Common myeloid progenitor, CD34-positive (primary cell): Measurements from ENCODE around the gene TRPM6.

Source experiments
- CTCF ChIA-PET: fragments of 350-600 bp; sonication (Branson Sonifier 250); formaldehyde crosslinking; loops from one replicate; lab custom pipeline; 2021; ENCODE audit warnings: antibody characterized with exemption; lab: Charles Lee
- POLR2A ChIA-PET: fragments of 350-600 bp; sonication (Branson Sonifier 250); formaldehyde crosslinking; loops from one replicate; lab custom pipeline; 2021; ENCODE audit warnings: antibody characterized with exemption; lab: Charles Lee
- DNase-seq, 3 donors: peaks; one replicate each; pipeline versions ENCODE4 v3.0.0 to v3.0.0-alpha.2; 2013
- H3K27ac ChIP-seq, 2 experiments: 1 replicate in 1 of 2; 2 replicates in 1 of 2; pipeline ENCODE4 v1.7.0; 2013; ENCODE audit warnings: inconsistent platforms in 2 of 2, low read length in 2 of 2, mild to moderate bottlenecking in 2 of 2, low read depth in 1 of 2, moderate library complexity in 1 of 2; ENCODE audit not compliant: severe bottlenecking in 2 of 2, insufficient read depth in 1 of 2, poor library complexity in 1 of 2
- H3K27me3 ChIP-seq, 5 experiments: replicated peaks in 2 of 5; 1 replicate in 3 of 5; 2 replicates in 2 of 5; pipeline versions ENCODE4 v1.6.1 to v1.7.0; 2013; ENCODE audit warnings: low read length in 4 of 5, mild to moderate bottlenecking in 2 of 5, moderate library complexity in 2 of 5, inconsistent platforms in 1 of 5; ENCODE audit not compliant: insufficient read depth in 5 of 5, control insufficient read depth in 4 of 5
- H3K36me3 ChIP-seq, 4 experiments: 1 replicate in 2 of 4; 2 replicates in 2 of 4; pipeline versions ENCODE4 v1.6.1 to v1.7.0; 2013; ENCODE audit warnings: low read length in 3 of 4, control low read depth in 1 of 4, mild to moderate bottlenecking in 1 of 4; ENCODE audit not compliant: control insufficient read depth in 4 of 4, insufficient read depth in 4 of 4
- H3K4me1 ChIP-seq, 4 experiments: 1 replicate in 3 of 4; 2 replicates in 1 of 4; pipeline versions ENCODE4 v1.6.1 to v1.7.1; 2013; ENCODE audit warnings: low read length in 3 of 4, mild to moderate bottlenecking in 3 of 4, control low read depth in 1 of 4, inconsistent platforms in 1 of 4, moderate library complexity in 1 of 4; ENCODE audit not compliant: control insufficient read depth in 4 of 4, insufficient read depth in 4 of 4; ENCODE audit errors: control extremely low read depth in 1 of 4
- H3K4me3 ChIP-seq, 7 experiments: 1 replicate in 4 of 7; 2 replicates in 3 of 7; pipeline versions ENCODE4 v1.5.1 to v1.7.0; 2013; ENCODE audit warnings: mild to moderate bottlenecking in 7 of 7, low read length in 6 of 7, moderate library complexity in 6 of 7, inconsistent platforms in 2 of 7, low read depth in 2 of 7, control low read depth in 1 of 7; ENCODE audit not compliant: insufficient read depth in 4 of 7, control insufficient read depth in 1 of 7; ENCODE audit errors: extremely low read depth in 1 of 7
- H3K9me3 ChIP-seq, 5 experiments: 1 replicate in 4 of 5; 2 replicates in 1 of 5; pipeline versions ENCODE4 v1.6.1 to v1.7.1; 2013; ENCODE audit warnings: low read length in 4 of 5, mild to moderate bottlenecking in 2 of 5, inconsistent platforms in 1 of 5, low read depth in 1 of 5, moderate library complexity in 1 of 5; ENCODE audit not compliant: control insufficient read depth in 4 of 5, insufficient read depth in 2 of 5; ENCODE audit errors: control extremely low read depth in 1 of 5
- WGBS: methylation state at CpG from one replicate; pipeline ENCODE4 v1.1.5; 2013; ENCODE audit not compliant: insufficient coverage; 5-methylcytosine and 5-hydroxymethylcytosine counted together

TRPM6 gene

DNA sequence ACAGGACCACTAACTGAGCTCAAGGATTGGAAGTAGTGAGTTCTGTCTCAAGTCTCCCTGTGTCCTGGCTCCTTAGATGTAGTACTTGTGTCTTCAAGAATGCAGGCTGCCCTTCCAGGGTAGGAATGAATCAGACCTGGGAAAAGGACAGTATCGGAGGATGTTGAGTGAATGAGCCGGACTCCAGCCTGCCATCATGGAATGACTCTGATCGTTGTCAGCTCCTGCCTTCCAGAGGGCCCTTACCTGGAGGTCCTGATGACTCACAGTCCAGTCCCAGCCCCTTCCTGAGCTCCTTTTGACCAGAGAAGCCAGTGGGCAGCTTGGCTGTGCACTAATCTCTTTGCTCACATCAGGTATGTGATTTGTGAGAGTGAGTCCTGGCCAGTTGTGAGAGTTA is 161.1 kb downstream of the TRPM6 start:
- Histone ChIP-seq H3K27me3 (peaks cover 0 to 2% (median 0%) of the 10 kb centered on the region in 5 experiments), H3K4me1 (no peaks in the 10 kb centered on the region), H3K36me3 (no peaks in the 10 kb centered on the region), H3K9me3 (no peaks in the 10 kb centered on the region), H3K27ac (no peak overlapping the region), H3K4me3 (no peak overlapping the region)
- ChIA-PET POLR2A (no interaction called here), CTCF (interaction anchor here (1.0 kb wide), 1 partner anchor 17 kb away, joined by 3 read pairs; no protein-coding TSS in a partner anchor)
- 100% methylated on average over 2 of the region's 3 CpGs for WGBS
- DNase-seq: no peak

- Histone ChIP-seq H3K27ac (no peak overlapping the region), H3K36me3 (no peaks in the 10 kb centered on the region), H3K27me3 (peaks cover 0 to 3% (median 2%) of the 10 kb centered on the region in 5 experiments), H3K9me3 (no peaks in the 10 kb centered on the region), H3K4me1 (no peaks in the 10 kb centered on the region), H3K4me3 (no peak overlapping the region)
- no peak for DNase-seq
- 97% methylated on average over 5 of the region's 5 CpGs for WGBS
- ChIA-PET POLR2A (no interaction called here), CTCF (interaction anchor here (0.7 kb wide), 1 partner anchor 19 kb away, joined by 3 read pairs; no protein-coding TSS in a partner anchor)
These were observed 163.4 kb downstream of the TRPM6 start for GRCh38 chr9:74724317-74724716.

GRCh38 chr9:74721696-74722660 is 165.7 kb downstream of the TRPM6 start:
- ChIA-PET CTCF (no interaction called here), POLR2A (no interaction called here)
- Histone ChIP-seq H3K27me3 (peaks cover 0 to 3% (median 0%) of the 10 kb centered on the region in 5 experiments), H3K9me3 (no peaks in the 10 kb centered on the region), H3K4me3 (no peak overlapping the region), H3K36me3 (no peaks in the 10 kb centered on the region), H3K4me1 (no peaks in the 10 kb centered on the region), H3K27ac (no peak overlapping the region)
- no peak for DNase-seq
- 81% methylated on average over 2 of the region's 5 CpGs for WGBS

DNA sequence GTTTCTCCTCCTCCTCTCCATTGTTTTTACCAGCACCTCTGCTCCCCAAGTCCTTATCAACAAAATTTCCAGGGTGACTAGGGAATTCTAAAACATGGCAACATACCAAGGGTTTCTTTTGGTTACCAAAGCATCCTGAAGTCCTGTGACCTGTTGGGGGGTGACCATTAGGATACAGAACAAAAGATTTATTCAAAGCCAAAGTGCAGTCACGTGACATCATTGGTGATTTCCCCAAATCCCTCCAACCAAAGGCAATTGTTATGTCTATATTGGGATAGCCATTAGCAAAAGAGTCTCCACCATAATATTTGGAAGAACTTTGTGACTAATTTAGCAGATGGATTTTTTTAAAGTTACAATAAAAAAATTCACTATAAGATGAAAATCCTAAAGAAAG is 168.4 kb downstream of the TRPM6 start:
- WGBS: no CpG with 5 or more reads among the region's 1 CpG

GRCh38 chr9:74718709-74719108 is 169.0 kb downstream of the TRPM6 start:
- POLR2A ChIA-PET: no interaction called here
- Histone ChIP-seq H3K36me3 (no peaks in the 10 kb centered on the region), H3K27me3 (peaks cover 0 to 3% (median 0%) of the 10 kb centered on the region in 5 experiments), H3K27ac (no peak overlapping the region), H3K4me3 (no peak overlapping the region), H3K9me3 (no peaks in the 10 kb centered on the region), H3K4me1 (no peaks in the 10 kb centered on the region)
- CTCF ChIA-PET: no interaction called here
- no peak for DNase-seq
- whole genome bisulfite sequencing: 100% methylated on average over 1 of the region's 2 CpGs

More for the DNA sequence above, 168.4 kb downstream of the TRPM6 start:
- no peak for DNase-seq
- Histone ChIP-seq H3K36me3 (no peaks in the 10 kb centered on the region), H3K27me3 (peaks cover 0 to 3% (median 0%) of the 10 kb centered on the region in 5 experiments), H3K4me1 (no peaks in the 10 kb centered on the region), H3K27ac (no peak overlapping the region), H3K4me3 (no peak overlapping the region), H3K9me3 (no peaks in the 10 kb centered on the region)
- POLR2A ChIA-PET: no interaction called here
- CTCF ChIA-PET: interaction anchor here (0.9 kb wide), 1 partner anchor 21 kb away, joined by 3 read pairs; no protein-coding TSS in a partner anchor

DNA sequence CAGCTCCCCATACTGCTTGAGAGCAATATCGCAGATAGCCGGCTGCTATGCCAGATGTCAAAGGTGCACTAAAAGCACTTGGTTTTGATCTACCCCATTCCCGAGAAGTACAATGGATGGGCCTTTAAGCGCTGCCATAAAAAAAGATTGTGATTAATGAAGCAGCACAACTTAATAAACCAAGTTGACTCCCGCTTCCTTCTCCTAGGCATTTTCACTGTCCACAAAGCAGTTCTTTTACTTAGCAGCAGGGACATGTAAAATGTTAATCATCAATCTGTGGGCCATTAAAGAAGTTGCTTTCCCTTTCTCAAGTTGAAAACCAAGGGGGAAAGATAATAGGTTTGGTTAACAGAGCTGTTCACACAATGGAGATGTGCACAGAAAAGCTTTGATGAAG is 176.4 kb downstream of the TRPM6 start:
- POLR2A ChIA-PET: no interaction called here
- Histone ChIP-seq H3K27me3 (peaks cover 0 to 2% (median 0%) of the 10 kb centered on the region in 5 experiments), H3K4me3 (no peak overlapping the region), H3K4me1 (no peaks in the 10 kb centered on the region), H3K36me3 (no peaks in the 10 kb centered on the region), H3K9me3 (no peaks in the 10 kb centered on the region), H3K27ac (no peak overlapping the region)
- CTCF ChIA-PET: no interaction called here
- WGBS: 95% methylated on average over 5 of the region's 5 CpGs
- DNase-seq: no peak

- WGBS: 0% methylated on average over 1 of the region's 2 CpGs
- Histone ChIP-seq H3K4me3 (no peak overlapping the region), H3K27ac (no peak overlapping the region), H3K36me3 (no peaks in the 10 kb centered on the region), H3K9me3 (no peaks in the 10 kb centered on the region), H3K4me1 (no peaks in the 10 kb centered on the region), H3K27me3 (peaks cover 0 to 2% (median 0%) of the 10 kb centered on the region in 5 experiments)
- POLR2A ChIA-PET: no interaction called here
- DNase-seq: no peak
- CTCF ChIA-PET: interaction anchor here (1.2 kb wide), 1 partner anchor 22 kb away, joined by 3 read pairs; no protein-coding TSS in a partner anchor
These were observed 190.2 kb downstream of the TRPM6 start for GRCh38 chr9:74697535-74697934.
